Measurements from ENCODE around the gene BBS2. TPM values are rescaled to one million over a fixed set of nuclear protein-coding genes. Genes with fewer than 3 reads are reported as not detected.

Gene BBS2
- total RNA-seq, 1 donor from 2014 or later = 48.6 TPM

DNA sequence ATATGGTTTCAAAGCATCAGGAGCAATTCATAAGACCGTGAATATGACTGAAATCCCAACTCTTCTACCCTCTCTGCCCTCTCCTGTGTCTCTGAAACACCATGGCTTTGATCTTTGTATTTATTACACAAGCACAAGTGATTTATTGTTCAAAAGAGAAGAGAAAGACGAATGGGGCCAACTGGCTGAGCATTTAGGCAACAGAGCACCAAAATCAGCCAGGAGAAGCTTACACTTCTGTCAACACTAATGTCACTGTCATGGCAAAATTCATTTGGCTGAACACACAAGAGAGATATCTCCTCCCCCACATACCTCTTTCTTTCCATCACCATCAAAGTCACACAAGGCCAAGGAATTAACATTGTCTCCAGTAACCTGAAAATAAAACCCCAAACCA lies 9.3 kb downstream of the BBS2 start:
- Mint-ChIP-seq H3K27me3 (ENCODE audit: low read depth) (no peaks in the 10 kb centered on the region), H3K4me1 (peaks cover 6% of the 10 kb centered on the region), H3K9me3 (peaks cover 2% of the 10 kb centered on the region), H3K4me3 (no peak overlapping the region), H3K36me3 (ENCODE audit: low read depth) (peaks cover 14% of the 10 kb centered on the region), H3K27ac (ENCODE audit: unreplicated experiment) (no peak overlapping the region)
- DNase-seq (ENCODE audit: low read depth, low spot score) = no peak
- TF ChIP-seq, protein P1, sequence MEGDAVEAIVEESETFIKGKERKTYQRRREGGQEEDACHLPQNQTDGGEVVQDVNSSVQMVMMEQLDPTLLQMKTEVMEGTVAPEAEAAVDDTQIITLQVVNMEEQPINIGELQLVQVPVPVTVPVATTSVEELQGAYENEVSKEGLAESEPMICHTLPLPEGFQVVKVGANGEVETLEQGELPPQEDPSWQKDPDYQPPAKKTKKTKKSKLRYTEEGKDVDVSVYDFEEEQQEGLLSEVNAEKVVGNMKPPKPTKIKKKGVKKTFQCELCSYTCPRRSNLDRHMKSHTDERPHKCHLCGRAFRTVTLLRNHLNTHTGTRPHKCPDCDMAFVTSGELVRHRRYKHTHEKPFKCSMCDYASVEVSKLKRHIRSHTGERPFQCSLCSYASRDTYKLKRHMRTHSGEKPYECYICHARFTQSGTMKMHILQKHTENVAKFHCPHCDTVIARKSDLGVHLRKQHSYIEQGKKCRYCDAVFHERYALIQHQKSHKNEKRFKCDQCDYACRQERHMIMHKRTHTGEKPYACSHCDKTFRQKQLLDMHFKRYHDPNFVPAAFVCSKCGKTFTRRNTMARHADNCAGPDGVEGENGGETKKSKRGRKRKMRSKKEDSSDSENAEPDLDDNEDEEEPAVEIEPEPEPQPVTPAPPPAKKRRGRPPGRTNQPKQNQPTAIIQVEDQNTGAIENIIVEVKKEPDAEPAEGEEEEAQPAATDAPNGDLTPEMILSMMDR (conservative IDR thresholded peaks at IDR 0.05) = no peak

DNA sequence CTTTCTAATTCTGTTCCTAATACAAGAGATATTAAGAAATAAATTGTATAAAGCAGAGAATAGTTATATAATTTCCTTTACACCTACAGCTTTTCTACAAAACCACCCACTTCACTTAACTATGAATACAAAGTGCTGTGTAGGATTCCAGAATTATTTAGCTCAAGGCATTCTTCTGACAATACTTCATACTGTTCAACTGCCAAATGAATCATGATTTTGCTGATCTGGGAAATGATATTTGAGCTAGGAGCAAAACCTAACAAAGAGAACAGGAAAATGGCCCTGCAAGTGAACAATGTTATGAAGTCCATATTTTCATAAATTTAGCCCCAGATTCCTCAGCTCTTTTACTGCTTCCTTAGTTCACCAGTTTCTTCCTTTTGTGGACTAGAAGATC lies 12.9 kb downstream of the BBS2 start:
- peaks cover under 1% of the 10 kb centered on the region for H3K9me3 Mint-ChIP-seq
- no peak overlapping the region for H3K27ac Mint-ChIP-seq (ENCODE audit: unreplicated experiment)
- H3K4me3 Mint-ChIP-seq = no peak overlapping the region
- TF ChIP-seq, protein P1 (conservative IDR thresholded peaks at IDR 0.05) = no peak
- H3K27me3 Mint-ChIP-seq (ENCODE audit: low read depth) = no peaks in the 10 kb centered on the region
- H3K4me1 Mint-ChIP-seq = no peaks in the 10 kb centered on the region
- no peak for DNase-seq (ENCODE audit: low read depth, low spot score)
- peaks cover 11% of the 10 kb centered on the region for H3K36me3 Mint-ChIP-seq (ENCODE audit: low read depth)

DNA sequence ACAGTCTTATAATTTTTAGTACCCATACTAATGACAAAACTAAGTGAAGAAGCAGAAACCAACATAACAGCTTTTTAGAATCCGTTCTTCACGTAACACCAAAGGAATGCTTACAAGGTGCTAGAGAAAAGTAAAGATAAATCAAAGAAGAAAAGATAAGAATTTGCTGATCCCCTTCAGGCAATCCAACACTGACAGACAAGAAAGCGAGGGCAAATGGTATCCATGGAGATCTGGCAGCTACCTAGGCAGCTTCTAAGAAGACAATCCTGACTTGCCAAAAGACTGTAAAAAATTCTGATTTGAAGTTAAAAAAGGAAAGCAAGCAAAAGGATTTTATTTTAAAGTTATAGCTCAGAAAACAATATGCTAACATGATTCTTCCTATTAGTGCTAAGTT lies 14.6 kb downstream of the BBS2 start:
- H3K4me3 Mint-ChIP-seq = no peak overlapping the region
- TF ChIP-seq, protein P1 (conservative IDR thresholded peaks at IDR 0.05) = no peak

DNA sequence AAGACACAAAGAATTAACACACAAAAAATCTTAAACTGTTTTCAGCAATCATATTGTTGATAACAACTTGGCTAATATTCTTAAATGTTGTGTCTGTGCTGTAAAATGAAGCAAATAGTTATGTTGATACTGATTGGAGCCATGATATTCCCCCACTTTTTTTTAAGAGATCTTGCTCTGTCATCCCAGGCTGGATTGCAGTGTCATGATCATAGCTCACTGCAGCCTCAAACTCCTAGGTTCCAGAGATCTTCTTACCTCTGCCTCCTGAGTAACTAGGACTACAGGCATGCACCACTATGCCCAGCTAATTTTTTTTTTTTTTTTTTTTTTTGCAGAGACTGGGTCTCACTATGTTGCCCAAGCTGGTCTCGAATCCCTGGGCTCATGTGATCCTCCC lies 26.0 kb downstream of the BBS2 start:
- H3K4me1 Mint-ChIP-seq = no peaks in the 10 kb centered on the region
- no peaks in the 10 kb centered on the region for H3K27me3 Mint-ChIP-seq (ENCODE audit: low read depth)
- no peak overlapping the region for H3K4me3 Mint-ChIP-seq
- no peaks in the 10 kb centered on the region for H3K9me3 Mint-ChIP-seq
- no peak overlapping the region for H3K27ac Mint-ChIP-seq (ENCODE audit: unreplicated experiment)
- peaks cover 12% of the 10 kb centered on the region for H3K36me3 Mint-ChIP-seq (ENCODE audit: low read depth)
- DNase-seq (ENCODE audit: low read depth, low spot score) = no peak
- TF ChIP-seq, protein P1 (conservative IDR thresholded peaks at IDR 0.05) = no peak

More for the DNA sequence above, 14.6 kb downstream of the BBS2 start:
- peak overlapping the region; percentile 81 for H3K27ac Mint-ChIP-seq (ENCODE audit: unreplicated experiment)
- H3K4me1 Mint-ChIP-seq = no peaks in the 10 kb centered on the region
- H3K9me3 Mint-ChIP-seq = no peaks in the 10 kb centered on the region
- H3K36me3 Mint-ChIP-seq (ENCODE audit: low read depth) = peaks cover 11% of the 10 kb centered on the region
- no peaks in the 10 kb centered on the region for H3K27me3 Mint-ChIP-seq (ENCODE audit: low read depth)
- no peak for DNase-seq (ENCODE audit: low read depth, low spot score)

DNA sequence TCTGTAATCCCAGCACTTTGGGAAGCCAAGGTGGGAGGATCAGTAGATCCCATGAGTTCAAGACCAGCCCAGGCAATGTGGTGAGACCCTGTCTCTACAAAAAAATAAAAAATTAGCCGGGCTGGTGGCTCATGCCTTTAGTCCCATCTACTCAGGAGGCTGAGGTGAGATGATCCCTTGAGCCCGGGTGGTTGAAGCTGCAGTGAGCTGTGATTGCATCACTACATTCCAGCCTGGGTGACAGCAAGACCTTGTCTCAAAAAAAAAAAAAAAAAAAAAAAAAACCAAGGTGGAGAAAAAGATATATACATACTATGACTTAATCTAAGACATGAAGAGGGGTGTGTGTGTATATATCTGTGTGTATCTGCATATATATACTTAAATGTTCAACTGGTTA lies 26.7 kb downstream of the BBS2 start:
- H3K36me3 Mint-ChIP-seq (ENCODE audit: low read depth) = peaks cover 12% of the 10 kb centered on the region
- H3K27me3 Mint-ChIP-seq (ENCODE audit: low read depth) = no peaks in the 10 kb centered on the region
- no peak overlapping the region for H3K4me3 Mint-ChIP-seq
- no peaks in the 10 kb centered on the region for H3K9me3 Mint-ChIP-seq
- no peak for DNase-seq (ENCODE audit: low read depth, low spot score)
- TF ChIP-seq, protein P1 (conservative IDR thresholded peaks at IDR 0.05) = no peak
- peaks cover 1% of the 10 kb centered on the region for H3K4me1 Mint-ChIP-seq
- H3K27ac Mint-ChIP-seq (ENCODE audit: unreplicated experiment) = no peak overlapping the region

All from neural crest cell (in vitro differentiated cells).